Osteoblast (primary cell): ENCODE results near the gene RADX. TPM values are rescaled to one million over a fixed set of nuclear protein-coding genes. Genes with fewer than 3 reads are reported as not detected.
"Not testable (repeated sequence)": the region's sequence is repeated elsewhere in the genome, so short reads cannot be mapped to it uniquely, and the experiment has no call there.

Experiments
- DNase-seq: peaks from one replicate; pipeline ENCODE4 v3.0.0; 2011; ENCODE audit warnings: low spot score, mixed read lengths; ENCODE audit not compliant: insufficient read length; ENCODE audit errors: missing footprints
- H2AFZ ChIP-seq: 2 replicates; pipeline ENCODE4 v1.6.0; 2011; ENCODE audit warnings: mild to moderate bottlenecking, low read length
- H3K27ac ChIP-seq: 2 replicates; pipeline ENCODE4 v1.5.1; 2011; ENCODE audit warnings: mild to moderate bottlenecking, low read depth, low read length, moderate library complexity
- H3K27me3 ChIP-seq: 2 replicates; pipeline ENCODE4 v1.6.0; 2012; ENCODE audit warnings: mild to moderate bottlenecking, control low read depth, inconsistent platforms, low read length, moderate library complexity; ENCODE audit not compliant: insufficient read depth
- H3K36me3 ChIP-seq: 2 replicates; pipeline ENCODE4 v1.5.1; 2011; ENCODE audit warnings: mild to moderate bottlenecking, low read length, control low read depth, moderate library complexity; ENCODE audit not compliant: insufficient read depth
- H3K4me1 ChIP-seq: 2 replicates; pipeline ENCODE4 v1.5.1; 2011; ENCODE audit warnings: mild to moderate bottlenecking, low read length, control low read depth, moderate library complexity; ENCODE audit not compliant: insufficient read depth
- H3K4me2 ChIP-seq: 2 replicates; pipeline ENCODE4 v1.6.0; 2011; ENCODE audit warnings: mild to moderate bottlenecking, low read length; ENCODE audit not compliant: insufficient read depth
- H3K4me3 ChIP-seq: fragments of 200-600 bp; sonication (generic); 3 replicates; pipeline ENCODE4 v1.5.1; 2012; ENCODE audit warnings: mild to moderate bottlenecking, low read length, inconsistent platforms; ENCODE audit not compliant: insufficient read depth
- H3K79me2 ChIP-seq: 2 replicates; pipeline ENCODE4 v1.6.0; 2012; ENCODE audit warnings: mild to moderate bottlenecking, low read length, control low read depth, inconsistent platforms; ENCODE audit not compliant: insufficient read depth
- H3K9me3 ChIP-seq: 2 replicates; pipeline ENCODE4 v1.5.1; 2011; ENCODE audit warnings: low read depth, low read length, control low read depth
- H4K20me1 ChIP-seq: 2 replicates; pipeline ENCODE4 v1.6.0; 2012; ENCODE audit warnings: mild to moderate bottlenecking, low read length, control low read depth; ENCODE audit not compliant: insufficient read depth
- CTCF ChIP-seq: IDR thresholded peaks from 2 replicates; pipeline ENCODE4 v1.5.1; 2011; ENCODE audit warnings: mild to moderate bottlenecking, low read depth, low read length, moderate library complexity; ENCODE audit errors: extremely low read depth
- total RNA-seq: library from RNA; depleted of rRNA; stranded (reverse); fragments of >200 nt; gene quantifications from 2 replicates; pipeline ENCODE4 v1.2.3, GENCODE V29; 2012

Gene RADX
- total RNA-seq, 1 donor: 1.4 TPM

GRCh38 chrX:106626789-106627188 is 15.0 kb downstream of the RADX start:
- Histone ChIP-seq H3K36me3 (no peaks in the 10 kb centered on the region), H3K4me2 (no peak overlapping the region), H2AFZ (no peak overlapping the region), H3K4me1 (no peaks in the 10 kb centered on the region), H3K27ac (no peak overlapping the region), H3K27me3 (no peaks in the 10 kb centered on the region), H3K79me2 (no peaks in the 10 kb centered on the region), H3K9me3 (no peaks in the 10 kb centered on the region), H3K4me3 (no peak overlapping the region), H4K20me1 (no peaks in the 10 kb centered on the region)
- no peak for TF ChIP-seq CTCF
- no peak for DNase-seq

- Histone ChIP-seq H3K4me1 (no peaks in the 10 kb centered on the region), H2AFZ (no peak overlapping the region), H3K27ac (no peak overlapping the region), H3K27me3 (peaks cover 6% of the 10 kb centered on the region), H3K4me3 (no peak overlapping the region), H3K4me2 (no peak overlapping the region), H3K36me3 (no peaks in the 10 kb centered on the region), H3K79me2 (no peaks in the 10 kb centered on the region), H4K20me1 (no peaks in the 10 kb centered on the region), H3K9me3 (no peaks in the 10 kb centered on the region)
- DNase-seq: no peak
- TF ChIP-seq CTCF: no peak
Measured at GRCh38 chrX:106631615-106632014, 19.8 kb downstream of the RADX start.

- no peak for DNase-seq
- no peaks in the 10 kb centered on the region for H3K27me3 ChIP-seq
- no peak for TF ChIP-seq CTCF
- H3K4me1 ChIP-seq: no peaks in the 10 kb centered on the region
- no peak overlapping the region for H3K27ac ChIP-seq
- H3K4me3 ChIP-seq: no peak overlapping the region
- H3K36me3 ChIP-seq: no peaks in the 10 kb centered on the region
- no peaks in the 10 kb centered on the region for H3K79me2 ChIP-seq
- H3K4me2 ChIP-seq: no peak overlapping the region
- H4K20me1 ChIP-seq: no peaks in the 10 kb centered on the region
- H2AFZ ChIP-seq: no peak overlapping the region
- H3K9me3 ChIP-seq: no peaks in the 10 kb centered on the region
Measured at GRCh38 chrX:106649523-106650428, 38.0 kb downstream of the RADX start.

GRCh38 chrX:106653625-106654024 is 41.8 kb downstream of the RADX start:
- H3K27ac ChIP-seq, H3K79me2 ChIP-seq, H3K9me3 ChIP-seq, H3K27me3 ChIP-seq, H2AFZ ChIP-seq, H3K4me3 ChIP-seq, H3K4me1 ChIP-seq, DNase-seq, H4K20me1 ChIP-seq, H3K4me2 ChIP-seq, H3K36me3 ChIP-seq: not testable (repeated sequence)
